WERI-Rb-1 (cell line): ENCODE results near the gene HDAC9.

Experiments used
- DNase-seq: peaks from one replicate; pipeline ENCODE4 v3.0.0-alpha.2; 2020
- H3K27ac ChIP-seq: fragments of 250-450 bp; sonication (Bioruptor Pico); 2 replicates; pipeline ENCODE4 v1.5.1; 2020; ENCODE audit warnings: mild to moderate bottlenecking, moderate library complexity
- H3K27me3 ChIP-seq: fragments of 250-450 bp; sonication (Bioruptor Pico); 2 replicates; pipeline ENCODE4 v1.5.1; 2021; ENCODE audit warnings: mild to moderate bottlenecking, low read depth, moderate library complexity; ENCODE audit not compliant: insufficient read depth, severe bottlenecking
- H3K36me3 ChIP-seq: fragments of 250-450 bp; sonication (Bioruptor Pico); 2 replicates; pipeline ENCODE4 v1.5.1; 2020; ENCODE audit warnings: mild to moderate bottlenecking, moderate library complexity
- H3K4me3 ChIP-seq: 2 replicates; pipeline ENCODE4 v1.5.1; 2011; ENCODE audit warnings: low read depth, mild to moderate bottlenecking, control low read depth, low read length
- H3K9me3 ChIP-seq: fragments of 250-450 bp; sonication (Bioruptor Pico); 2 replicates; pipeline ENCODE4 v1.5.1; 2021; ENCODE audit warnings: mild to moderate bottlenecking, moderate library complexity; ENCODE audit not compliant: severe bottlenecking
- TF ChIP-seq, protein P1 (sequence below): IDR thresholded peaks from 2 replicates; pipeline ENCODE4 v1.5.1; 2011; ENCODE audit warnings: low read depth, mild to moderate bottlenecking, control low read depth, inconsistent platforms, low read length

HDAC9 gene

DNA sequence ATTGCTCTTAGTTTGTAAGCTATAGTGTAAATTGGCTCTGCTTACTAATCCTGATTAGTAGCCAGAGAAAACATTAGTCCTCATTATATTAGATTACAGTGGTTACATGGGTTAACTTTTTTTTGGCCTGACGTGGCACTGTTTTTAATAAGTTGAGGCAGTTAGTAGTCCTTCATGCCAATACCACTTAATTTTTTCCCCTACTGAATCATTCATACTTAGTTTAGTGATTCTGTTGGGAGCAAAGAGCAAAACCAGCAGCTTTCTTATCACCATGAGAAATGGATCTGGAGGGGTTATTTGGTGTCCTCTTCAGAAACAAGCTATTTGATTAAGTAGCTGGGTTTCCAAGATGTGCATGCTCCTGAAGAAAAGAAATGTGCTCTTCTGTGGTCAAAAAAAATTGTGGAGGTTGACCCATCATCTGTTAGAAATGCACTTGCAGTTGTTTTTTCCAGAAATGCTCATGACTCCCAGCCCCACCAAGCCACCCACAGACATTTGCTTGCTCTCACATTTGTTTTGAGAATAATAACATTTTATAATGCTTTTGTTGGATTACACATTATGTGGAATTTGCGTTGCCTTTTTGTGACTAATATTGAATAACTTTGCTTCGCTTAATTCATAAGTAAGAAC lies 258.5 kb downstream of the HDAC9 start:
- Histone ChIP-seq H3K9me3 (no peaks in the 10 kb centered on the region), H3K36me3 (no peaks in the 10 kb centered on the region), H3K27ac (no peak overlapping the region), H3K4me3 (no peak overlapping the region), H3K27me3 (no peaks in the 10 kb centered on the region)
- TF ChIP-seq, protein P1, sequence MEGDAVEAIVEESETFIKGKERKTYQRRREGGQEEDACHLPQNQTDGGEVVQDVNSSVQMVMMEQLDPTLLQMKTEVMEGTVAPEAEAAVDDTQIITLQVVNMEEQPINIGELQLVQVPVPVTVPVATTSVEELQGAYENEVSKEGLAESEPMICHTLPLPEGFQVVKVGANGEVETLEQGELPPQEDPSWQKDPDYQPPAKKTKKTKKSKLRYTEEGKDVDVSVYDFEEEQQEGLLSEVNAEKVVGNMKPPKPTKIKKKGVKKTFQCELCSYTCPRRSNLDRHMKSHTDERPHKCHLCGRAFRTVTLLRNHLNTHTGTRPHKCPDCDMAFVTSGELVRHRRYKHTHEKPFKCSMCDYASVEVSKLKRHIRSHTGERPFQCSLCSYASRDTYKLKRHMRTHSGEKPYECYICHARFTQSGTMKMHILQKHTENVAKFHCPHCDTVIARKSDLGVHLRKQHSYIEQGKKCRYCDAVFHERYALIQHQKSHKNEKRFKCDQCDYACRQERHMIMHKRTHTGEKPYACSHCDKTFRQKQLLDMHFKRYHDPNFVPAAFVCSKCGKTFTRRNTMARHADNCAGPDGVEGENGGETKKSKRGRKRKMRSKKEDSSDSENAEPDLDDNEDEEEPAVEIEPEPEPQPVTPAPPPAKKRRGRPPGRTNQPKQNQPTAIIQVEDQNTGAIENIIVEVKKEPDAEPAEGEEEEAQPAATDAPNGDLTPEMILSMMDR: no peak
- no peak for DNase-seq

DNA sequence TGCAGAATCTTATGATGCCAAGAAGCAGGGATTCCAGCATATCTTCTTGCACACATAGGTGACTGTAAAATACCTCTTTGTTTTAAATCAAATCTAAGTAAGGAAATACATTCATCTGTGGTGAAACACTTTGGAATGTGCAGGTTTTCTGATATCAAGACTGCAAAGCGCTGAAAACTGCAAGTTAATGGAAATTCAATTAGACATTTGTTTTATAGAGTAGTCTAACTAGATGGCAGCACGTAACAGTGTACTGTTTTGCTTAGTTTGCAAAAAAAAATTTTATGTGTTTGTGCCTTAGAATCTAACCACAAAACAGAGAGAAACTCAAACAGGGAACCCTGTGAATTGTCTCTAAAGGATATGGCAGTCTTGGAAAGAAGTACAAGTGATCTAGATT lies 259.2 kb downstream of the HDAC9 start:
- Histone ChIP-seq H3K9me3 (no peaks in the 10 kb centered on the region), H3K27me3 (no peaks in the 10 kb centered on the region), H3K4me3 (no peak overlapping the region), H3K36me3 (no peaks in the 10 kb centered on the region), H3K27ac (no peak overlapping the region)
- no peak for DNase-seq
- TF ChIP-seq, protein P1: no peak

DNA sequence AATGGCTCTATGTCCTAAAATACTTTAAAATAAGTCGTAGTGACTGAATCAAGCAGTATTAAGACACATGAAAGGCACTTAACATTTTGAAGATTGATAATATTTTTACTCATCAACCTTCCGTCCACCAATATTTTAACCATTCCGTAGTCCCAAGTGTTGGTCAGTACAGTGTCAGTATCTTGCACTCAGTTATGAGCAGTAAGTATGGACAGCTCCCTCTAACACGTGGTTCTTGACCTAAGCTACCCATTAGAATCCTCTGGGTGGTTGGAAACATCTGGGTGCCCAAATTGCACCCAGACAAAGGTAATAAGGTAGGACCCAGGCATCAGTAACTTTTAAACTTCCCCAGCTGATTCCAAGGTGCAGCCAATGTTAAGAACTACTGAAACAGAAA lies 260.2 kb downstream of the HDAC9 start:
- H3K27ac ChIP-seq: no peak overlapping the region
- H3K27me3 ChIP-seq: no peaks in the 10 kb centered on the region
- TF ChIP-seq, protein P1: no peak
- no peaks in the 10 kb centered on the region for H3K36me3 ChIP-seq
- DNase-seq: no peak
- no peaks in the 10 kb centered on the region for H3K9me3 ChIP-seq
- H3K4me3 ChIP-seq: no peak overlapping the region

DNA sequence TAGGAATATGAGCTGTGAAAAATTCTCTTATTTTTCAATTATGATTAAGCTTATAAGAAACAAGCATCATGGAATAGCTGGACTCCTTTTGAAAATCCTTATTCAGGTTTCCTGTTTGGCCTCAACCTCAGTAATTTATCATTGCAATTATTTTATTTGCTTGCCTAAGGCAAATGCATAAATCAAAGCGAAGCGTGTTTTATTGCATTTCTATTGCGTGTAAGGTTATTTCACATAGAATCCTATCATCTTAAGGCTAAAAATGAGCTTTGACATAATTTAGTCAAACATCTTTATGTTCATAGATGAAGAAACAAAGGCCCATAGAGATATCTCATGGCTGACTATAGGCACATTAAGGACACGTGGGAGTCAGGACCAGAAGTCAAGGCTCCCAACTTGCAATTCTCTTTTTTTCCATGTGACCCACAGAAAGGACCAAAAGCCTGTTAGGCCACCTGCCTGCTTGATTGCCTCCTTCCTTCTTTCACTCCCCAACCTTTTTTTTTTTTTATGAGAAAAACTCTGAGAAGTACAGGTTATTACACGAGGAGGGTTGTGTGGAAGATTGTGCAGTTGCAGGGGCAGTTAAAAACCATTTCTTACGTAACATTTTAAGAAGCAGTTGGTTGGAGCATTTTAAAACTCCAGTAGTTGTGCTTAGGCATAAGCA lies 261.0 kb downstream of the HDAC9 start:
- no peak for DNase-seq
- no peaks in the 10 kb centered on the region for H3K27me3 ChIP-seq
- no peak overlapping the region for H3K27ac ChIP-seq
- no peaks in the 10 kb centered on the region for H3K36me3 ChIP-seq
- TF ChIP-seq, protein P1: no peak
- H3K9me3 ChIP-seq: no peaks in the 10 kb centered on the region
- H3K4me3 ChIP-seq: no peak overlapping the region

DNA sequence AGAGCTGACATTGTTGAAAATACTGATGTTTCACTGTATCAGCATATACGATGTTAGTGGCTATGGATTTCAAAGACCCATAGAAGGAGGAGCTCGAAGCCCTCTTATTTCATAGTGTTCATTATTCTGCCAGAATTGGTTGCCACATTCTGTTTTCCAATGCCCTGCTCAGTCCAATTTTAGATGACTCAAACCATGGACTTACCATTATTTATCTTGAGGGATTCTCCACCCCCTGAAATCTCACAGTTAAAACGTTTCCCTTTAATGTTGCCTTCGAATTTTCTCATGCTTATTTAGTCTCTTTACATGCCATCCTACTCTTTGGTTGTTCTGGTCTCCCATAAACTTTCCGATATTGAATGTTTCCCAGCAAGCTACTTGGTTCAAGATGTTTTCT lies 264.5 kb downstream of the HDAC9 start:
- H3K27me3 ChIP-seq: no peaks in the 10 kb centered on the region
- H3K4me3 ChIP-seq: no peak overlapping the region
- H3K36me3 ChIP-seq: no peaks in the 10 kb centered on the region
- TF ChIP-seq, protein P1: no peak
- H3K9me3 ChIP-seq: no peaks in the 10 kb centered on the region
- no peak overlapping the region for H3K27ac ChIP-seq
- DNase-seq: no peak
